Heart left ventricle (tissue), 16 donors: ENCODE results near the gene BHLHE40. TPM values are rescaled to one million over a fixed set of nuclear protein-coding genes. Genes with fewer than 3 reads are reported as not detected.

Experiments used
- ATAC-seq, 4 donors: fragments of 200-7000 bp; cut with Tn5 transposase; one replicate each; pipeline ENCODE4 v1.9.1; 2020 to 2022; ENCODE audit warnings: moderate library complexity in 4 of 4, mild to moderate bottlenecking in 3 of 4, moderate number of reproducible peaks in 1 of 4
- DNase-seq, 5 donors: peaks; one replicate each; pipeline ENCODE4 v3.0.0-alpha.2; 2020
- H3K27ac ChIP-seq, 12 donors: fragments of 200-600 bp; sonication (generic) in 4 of 12; one replicate each; pipeline versions ENCODE4 v1.5.0 to v1.8.0; 2016 to 2022; ENCODE audit warnings: mild to moderate bottlenecking in 2 of 12
- H3K27me3 ChIP-seq, 9 donors: fragments of 200-600 bp; sonication (generic) in 2 of 9; one replicate each; pipeline versions ENCODE4 v1.5.1 to v1.8.0; 2016 to 2022; ENCODE audit warnings: mild to moderate bottlenecking in 3 of 9
- H3K36me3 ChIP-seq, 9 donors: fragments of 200-600 bp; sonication (generic) in 2 of 9; one replicate each; pipeline versions ENCODE4 v1.5.0 to v1.8.0; 2018 to 2022; ENCODE audit warnings: mild to moderate bottlenecking in 2 of 9
- H3K4me1 ChIP-seq, 12 donors: fragments of 200-600 bp; sonication (generic) in 4 of 12; one replicate each; pipeline versions ENCODE4 v1.5.0 to v1.8.0; 2016 to 2022; ENCODE audit warnings: mild to moderate bottlenecking in 3 of 12
- H3K4me3 ChIP-seq, 12 donors: fragments of 200-600 bp; sonication (generic) in 4 of 12; one replicate each; pipeline versions ENCODE4 v1.5.0 to v1.8.0; 2017 to 2022; ENCODE audit warnings: mild to moderate bottlenecking in 9 of 12, moderate library complexity in 4 of 12
- H3K9me3 ChIP-seq, 12 donors: fragments of 200-600 bp; sonication (generic) in 4 of 12; one replicate each; pipeline versions ENCODE4 v1.5.0 to v1.8.0; 2016 to 2022; ENCODE audit warnings: mild to moderate bottlenecking in 1 of 12
- POLR2A ChIP-seq, 2 donors: fragments of 450-650 bp; IDR thresholded peaks; one replicate each; pipeline ENCODE4 v1.6.1; 2017; ENCODE audit warnings: antibody characterized with exemption in 2 of 2, mild to moderate bottlenecking in 2 of 2, moderate library complexity in 2 of 2
- WGBS, 4 donors: extraction: QIAGEN DNeasy Blood & Tissue Kit in 2 of 4; methylation state at CpG; one replicate each; pipeline versions ENCODE4 v1.1.5 to v1.1.7; 2013 to 2018; 5-methylcytosine and 5-hydroxymethylcytosine counted together
- intact Hi-C, 10 donors: fragments of 100-400 bp; cut with DNase I; formaldehyde crosslinking; loops; one replicate each; pipeline versions ENCODE4 v1.11.1 to v1.14.2; 2022
- polyA plus RNA-seq, 2 donors: library from polyadenylated mRNA; stranded (reverse); fragments of 200-250 nt; gene quantifications; one replicate each; pipeline ENCODE4 v1.2.3, GENCODE V29; 2013
- total RNA-seq, 9 donors: library from RNA; depleted of rRNA in 2 of 9; stranded (reverse); fragments of >200 nt in 2 of 9; fragmentation: NEBNext Ultra II Directional in 3 of 9; extraction: Animal tissue kit (Norgen Biotek cat#: 25700) in 3 of 9; gene quantifications; one replicate each; pipeline versions ENCODE4 v1.1.0 to v1.2.4, GENCODE V29; 2016 to 2023
- TF ChIP-seq, protein P1 (sequence below), 12 donors: fragments of 200-600 bp; sonication (generic) in 4 of 12; IDR thresholded peaks; one replicate each; pipeline versions ENCODE4 v1.5.0 to v1.8.0; 2018 to 2022; ENCODE audit warnings: antibody characterized with exemption in 12 of 12, mild to moderate bottlenecking in 5 of 12
- donor health status: ischemic (EF 13 %, LVEDD 7.1; RV severe dilation, severe dysfunction).
- donor health status: healthy with polysubstance abuse.
- donor health status: DM: no; HTN: yes; CAD: no.
- donor health status: DM: no; HTN: no; CAD: no.
- donor health status: ischemic (EF 25% LVEDD 6.9; RV normal size, moderate dysfunction).
- donor health status: ischemic (EF 25% LVEDD 5.7; RV mildly dilated, moderate dysfunction).
- donor health status: healthy.
- donor health status: DM: yes; HTN: yes; CAD: no.
- donor health status: ischemic (EF 35%, LVEDD 5.7; RV mildly dilated, moderate dysfunction).
- donor health status: nonischemic (EF 11% LVEDD 7.7; RV severe dilation, severe dysfunction).
- donor health status: DM: yes; HTN: yes; CAD: no.
- donor health status: PGD.
- donor health status: ischemic (EF 29% LVEDD 5.4; RV normal size, mild dysfunction).
- donor health status: nonischemic (EF 23%, LVEDD 6.1; RV moderate dilation, normal function).

Gene BHLHE40
- total and polyA plus RNA-seq, 11 donors: 8.5 to 109 (median 33.8) TPM

DNA sequence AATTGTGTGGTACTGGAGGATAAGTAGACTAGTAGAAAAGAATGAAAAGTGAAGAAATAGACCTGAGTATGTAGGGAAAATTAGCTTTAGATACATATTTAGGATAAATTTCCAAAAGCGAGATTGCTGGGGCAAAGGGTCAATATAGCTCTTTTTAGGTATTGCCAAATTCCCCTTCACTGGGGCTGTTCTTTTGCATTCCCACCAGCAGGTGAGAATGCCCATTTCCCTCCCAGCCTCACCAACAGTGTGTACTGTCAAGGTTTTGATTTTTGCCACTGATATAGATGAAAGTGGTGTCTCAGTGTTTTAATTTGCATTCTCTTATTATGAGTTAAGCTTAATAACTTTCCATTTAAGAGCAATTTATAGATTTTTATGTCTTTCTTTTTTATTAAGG lies 35.7 kb upstream of the BHLHE40 start:
- no peaks in the 10 kb centered on the region for H3K27me3 ChIP-seq
- intact Hi-C loops: no loop called here
- no peaks in the 10 kb centered on the region for H3K9me3 ChIP-seq
- DNase-seq: no peak
- TF ChIP-seq POLR2A (IDR thresholded peaks at IDR 0.05): no peak
- TF ChIP-seq, protein P1, sequence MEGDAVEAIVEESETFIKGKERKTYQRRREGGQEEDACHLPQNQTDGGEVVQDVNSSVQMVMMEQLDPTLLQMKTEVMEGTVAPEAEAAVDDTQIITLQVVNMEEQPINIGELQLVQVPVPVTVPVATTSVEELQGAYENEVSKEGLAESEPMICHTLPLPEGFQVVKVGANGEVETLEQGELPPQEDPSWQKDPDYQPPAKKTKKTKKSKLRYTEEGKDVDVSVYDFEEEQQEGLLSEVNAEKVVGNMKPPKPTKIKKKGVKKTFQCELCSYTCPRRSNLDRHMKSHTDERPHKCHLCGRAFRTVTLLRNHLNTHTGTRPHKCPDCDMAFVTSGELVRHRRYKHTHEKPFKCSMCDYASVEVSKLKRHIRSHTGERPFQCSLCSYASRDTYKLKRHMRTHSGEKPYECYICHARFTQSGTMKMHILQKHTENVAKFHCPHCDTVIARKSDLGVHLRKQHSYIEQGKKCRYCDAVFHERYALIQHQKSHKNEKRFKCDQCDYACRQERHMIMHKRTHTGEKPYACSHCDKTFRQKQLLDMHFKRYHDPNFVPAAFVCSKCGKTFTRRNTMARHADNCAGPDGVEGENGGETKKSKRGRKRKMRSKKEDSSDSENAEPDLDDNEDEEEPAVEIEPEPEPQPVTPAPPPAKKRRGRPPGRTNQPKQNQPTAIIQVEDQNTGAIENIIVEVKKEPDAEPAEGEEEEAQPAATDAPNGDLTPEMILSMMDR (IDR thresholded peaks at IDR 0.05): no peak
- 94 to 100% (median 95%) methylated on average over 1 of the region's 1 CpG for WGBS, 4 donors
- H3K36me3 ChIP-seq: no peaks in the 10 kb centered on the region
- no peak overlapping the region for H3K4me3 ChIP-seq
- no peak for ATAC-seq
- no peak overlapping the region for H3K27ac ChIP-seq
- H3K4me1 ChIP-seq: peaks cover 0 to 1% (median 0%) of the 10 kb centered on the region in 12 donors

DNA sequence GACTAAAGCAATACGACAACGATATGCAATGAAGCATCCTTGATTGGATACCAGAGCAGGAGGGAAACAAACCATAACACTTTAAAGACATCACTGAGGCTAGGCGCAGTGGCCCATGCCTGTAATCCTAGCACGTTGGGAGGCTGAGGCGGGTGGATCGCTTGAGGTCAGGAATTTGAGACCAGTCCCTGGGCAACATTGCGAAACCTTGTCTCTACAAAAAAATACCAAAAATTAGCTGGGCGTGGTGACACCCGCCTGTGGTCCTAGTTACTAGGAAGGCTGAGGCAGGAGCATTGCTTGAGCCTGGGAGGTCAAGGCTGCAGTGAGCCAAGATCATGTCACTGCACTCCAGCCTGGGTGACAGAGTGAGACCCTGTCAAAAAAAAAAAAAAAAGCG lies 33.9 kb upstream of the BHLHE40 start:
- no peaks in the 10 kb centered on the region for H3K9me3 ChIP-seq
- no peak overlapping the region for H3K27ac ChIP-seq
- no peak for ATAC-seq
- H3K27me3 ChIP-seq: no peaks in the 10 kb centered on the region
- TF ChIP-seq, protein P1 (IDR thresholded peaks at IDR 0.05): no peak
- TF ChIP-seq POLR2A (IDR thresholded peaks at IDR 0.05): no peak
- intact Hi-C loops: loop anchor here in 1 of 10 donors (5.0 kb wide), 1 partner anchor 58 kb away; no protein-coding TSS in a partner anchor
- peaks cover 0 to 17% (median 2%) of the 10 kb centered on the region in 12 donors for H3K4me1 ChIP-seq
- no peaks in the 10 kb centered on the region for H3K36me3 ChIP-seq
- WGBS, 4 donors: 94 to 97% (median 96%) methylated on average over 10 of the region's 10 CpGs
- DNase-seq: no peak
- no peak overlapping the region for H3K4me3 ChIP-seq

DNA sequence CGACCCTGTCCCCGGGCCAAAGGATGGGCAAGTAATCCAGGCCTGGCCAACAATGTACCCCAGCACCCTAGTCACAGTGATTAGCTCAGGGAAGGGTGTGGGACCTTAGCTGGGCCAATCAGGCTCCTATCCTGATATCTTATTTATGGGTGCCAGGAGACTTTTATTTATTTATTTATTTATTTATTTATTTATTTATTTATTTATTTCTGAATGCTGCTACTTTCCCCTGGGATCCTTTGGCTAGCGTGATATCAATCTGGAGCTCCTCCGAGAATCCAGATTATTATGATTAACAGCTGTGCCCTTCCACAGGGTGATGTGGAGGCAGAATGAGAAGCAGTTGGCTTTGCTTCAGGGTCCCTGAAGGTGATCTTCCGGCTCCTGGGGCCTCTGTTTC lies 32.2 kb upstream of the BHLHE40 start:
- no peaks in the 10 kb centered on the region for H3K27me3 ChIP-seq
- no peak overlapping the region for H3K27ac ChIP-seq
- H3K4me1 ChIP-seq: peaks cover 0 to 19% (median 3%) of the 10 kb centered on the region in 12 donors
- H3K36me3 ChIP-seq: no peaks in the 10 kb centered on the region
- H3K4me3 ChIP-seq: no peak overlapping the region
- DNase-seq (no peak), ATAC-seq (no peak)
- WGBS, 4 donors: 91 to 95% (median 94%) methylated on average over 5 of the region's 5 CpGs
- intact Hi-C loops: loop anchor here in 1 of 10 donors (5.0 kb wide), 1 partner anchor 60 kb away; no protein-coding TSS in a partner anchor
- TF ChIP-seq, protein P1 (IDR thresholded peaks at IDR 0.05): no peak
- H3K9me3 ChIP-seq: no peaks in the 10 kb centered on the region

DNA sequence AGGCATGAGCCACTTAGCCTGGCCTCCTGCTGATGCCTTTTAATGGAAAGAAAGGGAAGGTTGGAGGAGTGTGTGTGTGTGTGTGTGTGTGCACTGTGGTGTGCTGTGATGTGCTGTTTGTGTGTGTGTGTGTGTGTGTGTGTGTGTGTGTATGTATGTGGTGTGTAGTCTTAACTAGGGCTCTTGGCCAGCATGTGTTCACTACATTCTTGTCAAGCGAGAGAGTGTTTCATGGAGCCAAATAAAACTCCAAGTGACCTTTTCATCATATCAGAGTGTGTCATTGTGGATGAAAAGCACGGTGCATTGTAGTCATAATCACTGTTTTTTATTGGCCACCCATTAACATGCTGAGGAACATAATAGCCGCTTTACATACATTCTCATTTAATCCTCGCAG lies 30.8 kb upstream of the BHLHE40 start:
- ATAC-seq (peak in 3 of 4 donors; percentile 71 to 84 (median 76)), DNase-seq (no peak)
- Histone ChIP-seq H3K9me3 (no peaks in the 10 kb centered on the region), H3K27me3 (no peaks in the 10 kb centered on the region), H3K27ac (no peak overlapping the region), H3K36me3 (no peaks in the 10 kb centered on the region), H3K4me1 (peaks cover 0 to 19% (median 3%) of the 10 kb centered on the region in 12 donors), H3K4me3 (no peak overlapping the region)
- intact Hi-C loops: loop anchor here in 1 of 10 donors (5.0 kb wide), 1 partner anchor 61 kb away; no protein-coding TSS in a partner anchor
- WGBS, 4 donors: 62 to 65% (median 64%) methylated on average over 4 of the region's 4 CpGs
- no peak for TF ChIP-seq POLR2A (IDR thresholded peaks at IDR 0.05)
- TF ChIP-seq, protein P1 (IDR thresholded peaks at IDR 0.05): no peak
